GM23248 (cell line): ENCODE measurements around the gene CNN1. TPM values are rescaled to one million over a fixed set of nuclear protein-coding genes. Genes with fewer than 3 reads are reported as not detected.

Source experiments
- DNase-seq: peaks from one replicate; pipeline ENCODE4 v3.0.0-alpha.2; 2015
- H2AFZ ChIP-seq: fragments of 200-600 bp; sonication (generic); 2 replicates; pipeline ENCODE4 v1.6.1; 2016; ENCODE audit warnings: antibody characterized with exemption
- H3F3A ChIP-seq: fragments of 200-600 bp; sonication (generic); 2 replicates; pipeline ENCODE4 v1.6.1; 2016; ENCODE audit warnings: mild to moderate bottlenecking, antibody characterized with exemption, mixed run types; ENCODE audit not compliant: insufficient read depth
- H3K27ac ChIP-seq: fragments of 200-600 bp; sonication (generic); 2 replicates; pipeline ENCODE4 v1.5.1; 2016; ENCODE audit warnings: mild to moderate bottlenecking
- H3K27me3 ChIP-seq: fragments of 200-600 bp; sonication (generic); replicated peaks from 2 replicates; pipeline ENCODE4 v1.6.1; 2016; ENCODE audit warnings: mild to moderate bottlenecking; ENCODE audit not compliant: insufficient read depth
- H3K36me3 ChIP-seq: fragments of 200-600 bp; sonication (generic); 2 replicates; pipeline ENCODE4 v1.6.1; 2016; ENCODE audit warnings: low read depth, mild to moderate bottlenecking
- H3K4me1 ChIP-seq: fragments of 200-600 bp; sonication (generic); 2 replicates; pipeline ENCODE4 v1.6.1; 2016; ENCODE audit warnings: mild to moderate bottlenecking; ENCODE audit not compliant: insufficient read depth
- H3K4me2 ChIP-seq: fragments of 200-600 bp; sonication (generic); one replicate; pipeline ENCODE4 v1.6.1; 2016; ENCODE audit warnings: mild to moderate bottlenecking; ENCODE audit not compliant: unreplicated experiment
- H3K4me3 ChIP-seq: fragments of 200-600 bp; sonication (generic); 2 replicates; pipeline ENCODE4 v1.5.1; 2016; ENCODE audit warnings: mild to moderate bottlenecking
- H3K79me2 ChIP-seq: fragments of 200-600 bp; sonication (generic); 2 replicates; pipeline ENCODE4 v1.6.1; 2016; ENCODE audit warnings: mild to moderate bottlenecking; ENCODE audit not compliant: insufficient read depth
- H3K9ac ChIP-seq: fragments of 200-600 bp; sonication (generic); 2 replicates; pipeline ENCODE4 v1.6.1; 2016; ENCODE audit warnings: mild to moderate bottlenecking
- H3K9me2 ChIP-seq: fragments of 200-600 bp; sonication (generic); 2 replicates; pipeline ENCODE4 v1.6.1; 2016; ENCODE audit warnings: mixed run types, mild to moderate bottlenecking, moderate library complexity; ENCODE audit not compliant: insufficient read depth
- H3K9me3 ChIP-seq: fragments of 200-600 bp; sonication (generic); one replicate; pipeline ENCODE4 v1.6.1; 2017; ENCODE audit warnings: low read depth
- H4K20me1 ChIP-seq: fragments of 200-600 bp; sonication (generic); 2 replicates; pipeline ENCODE4 v1.6.0; 2016; ENCODE audit not compliant: insufficient read depth
- EZH2 ChIP-seq: fragments of 200-600 bp; sonication (generic); IDR thresholded peaks from 2 replicates; pipeline ENCODE4 v1.6.1; 2018; ENCODE audit warnings: antibody characterized with exemption, mild to moderate bottlenecking; ENCODE audit not compliant: insufficient read depth, poor library complexity, severe bottlenecking
- EZH2phosphoT487 ChIP-seq: fragments of 200-600 bp; sonication (generic); IDR thresholded peaks from 2 replicates; pipeline ENCODE4 v1.6.1; 2018; ENCODE audit warnings: antibody characterized with exemption, moderate library complexity, mild to moderate bottlenecking, low read depth; ENCODE audit not compliant: insufficient read depth
- WGBS, 2 experiments: methylation state at CpG; one replicate each; pipeline ENCODE4 v1.1.6; 2015 to 2017; ENCODE audit warnings: low lambda C conversion rate in 2 of 2, low coverage in 1 of 2; ENCODE audit errors: missing lambda C conversion rate in 2 of 2; 5-methylcytosine and 5-hydroxymethylcytosine counted together
- in situ Hi-C: fragments of 300-500 bp; cut with MboI; formaldehyde crosslinking; loops from 2 replicates; pipeline ENCODE4 v1.15.0; 2020
- polyA plus RNA-seq: library from polyadenylated mRNA; unstranded; fragments of >200 nt; fragmentation: Nextera tagmentation; extraction: Ambion mirVana; gene quantifications from 2 replicates; pipeline ENCODE4 v1.2.1, GENCODE V29; 2016
- total RNA-seq: library from RNA; depleted of rRNA; stranded (reverse); fragments of >200 nt; shearing (Covaris generic); gene quantifications from 2 replicates; pipeline ENCODE4 v1.2.3, GENCODE V29; 2014

The CNN1 gene
- total and polyA plus RNA-seq, 2 experiments from 2014 or later, result 27.1 to 44.5 TPM

DNA sequence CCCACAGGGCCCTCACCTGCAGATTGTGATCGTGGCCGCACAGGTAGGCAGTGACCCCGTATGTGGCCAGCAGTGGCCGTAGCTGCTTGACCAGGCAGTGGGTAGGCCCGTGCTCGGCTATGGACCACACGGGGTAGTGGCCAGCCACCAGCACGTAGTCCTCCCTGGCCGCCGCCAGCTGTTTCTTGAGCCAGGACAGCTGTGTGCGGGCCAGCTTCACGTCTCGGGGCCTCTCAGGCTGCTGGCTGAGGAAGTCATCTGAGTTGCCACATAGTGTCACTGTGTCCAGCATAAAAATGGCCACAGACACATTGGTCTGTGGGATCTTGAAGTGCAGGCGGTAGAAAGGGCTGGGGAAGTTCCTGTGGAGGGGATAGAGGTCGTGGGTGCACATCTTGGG, 37.6 kb downstream of the CNN1 start:
- Histone ChIP-seq H3K4me1 (peaks cover 4% of the 10 kb centered on the region; the same call in 1 of the 2 replicates), H3K27me3 (no peaks in the 10 kb centered on the region), H3K36me3 (no peaks in the 10 kb centered on the region), H3K9me2 (no peaks in the 10 kb centered on the region), H2AFZ (no peak overlapping the region), H3K9ac (no peak overlapping the region), H3K27ac (no peak overlapping the region), H3K4me3 (no peak overlapping the region), H3K4me2 (no peak overlapping the region), H3K9me3 (no peaks in the 10 kb centered on the region), H3K79me2 (no peaks in the 10 kb centered on the region), H4K20me1 (no peaks in the 10 kb centered on the region), H3F3A (no peaks in the 10 kb centered on the region)
- 84 to 91% methylated on average over 15 of the region's 15 CpGs for WGBS, 2 experiments
- in situ Hi-C loops, result no loop called here
- TF ChIP-seq EZH2phosphoT487 (no peak), EZH2 (no peak)
- DNase-seq, result no peak

DNA sequence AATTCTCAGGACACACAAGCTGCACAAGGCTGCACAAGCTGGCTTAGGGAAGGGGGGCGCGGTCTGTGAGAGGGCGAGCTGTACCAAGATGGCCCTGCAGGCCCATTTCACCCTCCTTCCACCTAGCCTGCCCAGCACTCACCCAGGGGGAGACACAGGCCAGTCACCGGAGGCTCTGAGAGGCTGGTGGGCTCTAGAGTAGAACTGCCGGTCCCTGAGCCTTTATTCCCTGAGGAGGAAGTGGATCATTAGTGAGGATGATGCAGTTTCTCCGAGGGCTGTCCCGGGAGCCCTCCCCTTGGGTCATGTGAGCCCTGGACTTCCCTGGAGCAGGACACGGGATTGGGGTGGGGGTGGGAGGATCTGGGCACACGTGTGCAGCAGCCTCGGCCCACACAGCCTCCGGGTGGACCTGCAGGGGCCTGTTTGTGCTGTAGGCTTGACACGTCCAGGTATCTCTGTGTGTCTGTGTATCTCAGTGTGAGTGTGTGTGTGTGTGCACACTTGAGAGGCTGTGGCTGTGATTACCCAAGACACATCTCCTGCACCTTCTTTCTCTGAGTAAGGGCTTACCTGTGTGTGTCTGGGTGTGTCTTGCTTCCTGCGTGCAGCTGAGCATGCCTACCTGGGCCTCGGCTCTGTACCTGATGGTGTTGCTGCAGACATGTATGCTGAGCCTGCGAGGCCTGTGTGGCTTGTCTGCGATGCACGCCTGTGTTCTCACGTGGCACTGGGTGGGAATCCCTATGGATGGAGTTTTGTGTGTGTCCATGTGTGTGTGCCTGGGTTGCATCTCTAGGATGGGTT, 39.0 kb downstream of the CNN1 start, which contains the start of gene ACP5:
Gene ACP5 (minus strand): TSS at position 195 of the 807 bp plus-strand sequence. CDS start 328 bp downstream, outside the sequence.
- H3K9me3 ChIP-seq, result no peaks in the 10 kb centered on the region
- no peaks in the 10 kb centered on the region for H3K36me3 ChIP-seq
- no peaks in the 10 kb centered on the region for H3K9me2 ChIP-seq
- no peak for DNase-seq
- H2AFZ ChIP-seq, result peak within 1 kb of the TSS; percentile 58
- H3K79me2 ChIP-seq, result no peaks in the 10 kb centered on the region
- H4K20me1 ChIP-seq, result no peaks in the 10 kb centered on the region
- H3K27ac ChIP-seq, result no peak within 1 kb of the TSS
- TF ChIP-seq EZH2phosphoT487, result no peak
- no peak for TF ChIP-seq EZH2
- H3K27me3 ChIP-seq, result no peaks in the 10 kb centered on the region
- peaks cover 8% of the 10 kb centered on the region; the same call in 1 of the 2 replicates for H3K4me1 ChIP-seq
- WGBS, 2 experiments, result 61 to 64% methylated on average over 15 to 17 of the region's 18 CpGs
- in situ Hi-C loops, result no loop called here
- H3F3A ChIP-seq, result no peaks in the 10 kb centered on the region
- peak within 1 kb of the TSS; percentile 18; the same call in 1 of the 2 replicates for H3K4me3 ChIP-seq
- H3K4me2 ChIP-seq, result peak within 1 kb of the TSS; percentile 35
- no peak within 1 kb of the TSS for H3K9ac ChIP-seq

- Histone ChIP-seq H3K36me3 (no peaks in the 10 kb centered on the region), H3K9me2 (no peaks in the 10 kb centered on the region), H3K27me3 (no peaks in the 10 kb centered on the region), H3F3A (no peaks in the 10 kb centered on the region), H3K4me2 (peak overlapping the region; percentile 35), H3K27ac (no peak overlapping the region), H3K9me3 (no peaks in the 10 kb centered on the region), H3K4me3 (peak overlapping the region; percentile 18; the same call in 1 of the 2 replicates), H3K4me1 (peaks cover 8% of the 10 kb centered on the region; the same call in 1 of the 2 replicates), H3K9ac (no peak overlapping the region), H2AFZ (peak overlapping the region; percentile 58), H3K79me2 (no peaks in the 10 kb centered on the region), H4K20me1 (no peaks in the 10 kb centered on the region)
- DNase-seq, result no peak
- in situ Hi-C loops, result no loop called here
- TF ChIP-seq EZH2, result no peak
- TF ChIP-seq EZH2phosphoT487, result no peak
- 16 to 19% methylated on average over 48 to 59 of the region's 62 CpGs for WGBS, 2 experiments
These were observed 39.8 kb downstream of the CNN1 start for GRCh38 chr19:11578258-11579142.

DNA sequence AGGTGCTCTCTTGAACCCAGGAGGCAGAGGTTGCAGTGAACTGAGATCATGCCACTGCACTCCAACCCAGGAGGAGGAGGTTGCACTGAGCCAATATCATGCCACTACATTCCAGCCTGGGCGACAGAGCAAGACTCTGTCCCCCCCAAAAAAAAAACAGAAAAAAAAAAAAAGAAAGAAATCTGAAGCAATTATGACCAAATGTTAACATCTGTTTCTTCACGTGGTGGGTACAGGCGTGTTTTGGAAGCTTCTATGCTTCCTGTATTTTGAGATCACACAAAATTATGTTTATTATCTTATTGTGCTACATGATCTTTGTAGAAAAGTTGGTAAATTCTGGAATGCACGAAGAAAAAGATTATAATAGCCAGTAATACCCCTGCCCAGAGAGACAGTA, 41.5 kb downstream of the CNN1 start:
- no peak overlapping the region for H3K4me2 ChIP-seq
- no peak overlapping the region for H3K27ac ChIP-seq
- no peak overlapping the region for H3K4me3 ChIP-seq
- H3K79me2 ChIP-seq, result no peaks in the 10 kb centered on the region
- H3K27me3 ChIP-seq, result no peaks in the 10 kb centered on the region
- H3K9me3 ChIP-seq, result no peaks in the 10 kb centered on the region
- H3K9me2 ChIP-seq, result no peaks in the 10 kb centered on the region
- 45 to 50% methylated on average over 4 of the region's 4 CpGs for WGBS, 2 experiments
- in situ Hi-C loops, result loop anchor here (10.0 kb wide), 1 partner anchor 85 kb away; no protein-coding TSS in a partner anchor
- no peaks in the 10 kb centered on the region for H3K36me3 ChIP-seq
- H3K9ac ChIP-seq, result no peak overlapping the region
- H3F3A ChIP-seq, result no peaks in the 10 kb centered on the region
- no peak for DNase-seq
- no peak overlapping the region for H2AFZ ChIP-seq
- H3K4me1 ChIP-seq, result peaks cover 8% of the 10 kb centered on the region; the same call in 1 of the 2 replicates
- no peaks in the 10 kb centered on the region for H4K20me1 ChIP-seq
- no peak for TF ChIP-seq EZH2phosphoT487
- no peak for TF ChIP-seq EZH2
